HEK293T (cell line): ENCODE data around the gene MAP7.

Experiments
- BHLHE40 ChIP-seq: fragments of 450-650 bp; IDR thresholded peaks from 2 replicates; pipeline ENCODE4 v1.6.1; 2016; ENCODE audit warnings: mild to moderate bottlenecking, moderate library complexity, borderline replicate concordance
- FOXK2 ChIP-seq: fragments of 450-650 bp; IDR thresholded peaks from 2 replicates; pipeline ENCODE4 v1.6.1; 2016; ENCODE audit warnings: mild to moderate bottlenecking
- HDGF ChIP-seq: fragments of 450-650 bp; IDR thresholded peaks from 2 replicates; pipeline ENCODE4 v1.6.1; 2017; ENCODE audit warnings: antibody characterized with exemption, borderline replicate concordance
- SP1 ChIP-seq: fragments of 450-650 bp; IDR thresholded peaks from 2 replicates; pipeline ENCODE4 v1.6.1; 2017
- TARDBP ChIP-seq: fragments of 450-650 bp; IDR thresholded peaks from 2 replicates; pipeline ENCODE4 v1.6.1; 2016
- ZNF384 ChIP-seq: fragments of 450-650 bp; IDR thresholded peaks from 2 replicates; pipeline ENCODE4 v1.6.1; 2016

DNA sequence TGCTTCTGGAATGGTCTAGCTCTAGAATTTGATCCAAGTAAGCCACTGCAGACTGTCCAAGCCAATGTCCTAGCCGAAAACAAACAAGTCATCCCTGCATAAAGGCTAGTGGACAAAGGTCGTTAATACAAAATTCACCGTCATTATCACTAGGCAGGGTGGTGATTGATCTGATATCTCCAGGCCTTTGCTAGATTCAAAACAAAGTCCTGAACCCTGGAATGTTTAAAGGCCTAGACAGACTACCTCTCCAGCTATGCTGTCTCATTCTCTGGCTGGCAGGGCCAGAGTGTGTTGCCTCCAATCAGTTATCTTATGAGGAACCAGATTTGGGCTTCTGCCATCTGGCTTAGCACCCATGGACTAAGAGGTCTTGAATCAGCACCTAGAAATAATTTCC, 38.3 kb downstream of the MAP7 start:
- TF ChIP-seq BHLHE40 (no peak), FOXK2 (no peak), ZNF384 (no peak), TARDBP (no peak), SP1 (no peak), HDGF (no peak)
